Activated naive CD4-positive, alpha-beta T cell treated with Interleukin-2 at 50 U/mL for 16 hours (primary cell): Measurements from ENCODE around the gene CCNJL.
"Not testable (repeated sequence)": the region's sequence is repeated elsewhere in the genome, so short reads cannot be mapped to it uniquely, and the experiment has no call there.

Source experiments
- DNase-seq: peaks from one replicate; pipeline ENCODE4 v3.0.0-alpha.2; 2020

Gene CCNJL

GRCh38 chr5:160312134-160312959 is at the start of gene CCNJL:
CCNJL (minus strand) TSS chr5:160312564; CDS start chr5:160311923, 641 bp downstream.
- DNase-seq = no peak

GRCh38 chr5:160361624-160362228 is 49.4 kb upstream of the CCNJL start:
- DNase-seq = no peak

GRCh38 chr5:160360310-160360709 is 47.9 kb upstream of the CCNJL start:
- DNase-seq = no peak

- DNase-seq = no peak
These were observed 47.5 kb upstream of the CCNJL start for GRCh38 chr5:160359816-160360215.

GRCh38 chr5:160359242-160359641 is 46.9 kb upstream of the CCNJL start:
- no peak for DNase-seq

GRCh38 chr5:160357861-160358411 is 45.6 kb upstream of the CCNJL start:
- DNase-seq = no peak

GRCh38 chr5:160357394-160357793 is 45.0 kb upstream of the CCNJL start:
- no peak for DNase-seq

GRCh38 chr5:160356550-160357347 is 44.4 kb upstream of the CCNJL start:
- DNase-seq = no peak

GRCh38 chr5:160354666-160355065 is 42.3 kb upstream of the CCNJL start:
- no peak for DNase-seq

- DNase-seq = no peak
These were observed 41.0 kb upstream of the CCNJL start for GRCh38 chr5:160353379-160353778.

GRCh38 chr5:160352308-160352707 is 39.9 kb upstream of the CCNJL start:
- DNase-seq = no peak

- no peak for DNase-seq
These were observed 37.6 kb upstream of the CCNJL start for GRCh38 chr5:160349935-160350303.

- no peak for DNase-seq
These were observed 37.0 kb upstream of the CCNJL start for GRCh38 chr5:160349249-160349934.

GRCh38 chr5:160348080-160348479 is 35.7 kb upstream of the CCNJL start:
- no peak for DNase-seq

- DNase-seq = no peak
These were observed 35.1 kb upstream of the CCNJL start for GRCh38 chr5:160347448-160347847.

- no peak for DNase-seq
These were observed 30.1 kb upstream of the CCNJL start for GRCh38 chr5:160342413-160342941.

- DNase-seq = no peak
These were observed 29.0 kb upstream of the CCNJL start for GRCh38 chr5:160341309-160341870.

GRCh38 chr5:160340513-160340912 is 28.1 kb upstream of the CCNJL start:
- DNase-seq = not testable (repeated sequence)

- no peak for DNase-seq
These were observed 27.2 kb upstream of the CCNJL start for GRCh38 chr5:160339406-160340130.

- not testable (repeated sequence) for DNase-seq
These were observed 22.4 kb upstream of the CCNJL start for GRCh38 chr5:160334716-160335115.

GRCh38 chr5:160333721-160334120 is 21.4 kb upstream of the CCNJL start:
- no peak for DNase-seq
